OCI-LY3 (cell line): Measurements from ENCODE around the gene LRP5.

ENCODE experiments used
- CTCF ChIP-seq: fragments of 200-600, 300-600 bp; sonication (generic); IDR thresholded peaks from 2 replicates; pipeline ENCODE4 v1.5.1; 2014; ENCODE audit warnings: antibody characterized with exemption, low read length, low read depth
- EZH2phosphoT487 ChIP-seq: fragments of 200-600 bp; shearing (Covaris generic); IDR thresholded peaks from 2 replicates; pipeline ENCODE4 v1.6.1; 2018; ENCODE audit warnings: antibody characterized with exemption, mixed run types, low read depth

- TF ChIP-seq CTCF (no peak), EZH2phosphoT487 (no peak)
Measured at GRCh38 chr11:68335683-68336082, 23.3 kb downstream of the LRP5 start.
